Spleen (tissue), 7 donors: ENCODE data around the gene ASB6.

Experiments
- CTCF ChIP-seq, 11 experiments: fragments of 200-600 bp in 7 of 11; fragments of 450-650 bp in 4 of 11; sonication (generic) in 4 of 11; IDR thresholded peaks in 8 of 11; conservative IDR thresholded peaks in 3 of 11; 1 replicate in 7 of 11; 2 replicates in 4 of 11; pipeline versions ENCODE4 v1.4.0 to v1.8.0; 2016 to 2021; ENCODE audit warnings: antibody characterized with exemption in 11 of 11, inconsistent platforms in 4 of 11, mild to moderate bottlenecking in 1 of 11
- POLR2AphosphoS5 ChIP-seq, 3 donors: sonication (generic); formaldehyde crosslinking; IDR thresholded peaks; one replicate each; pipeline ENCODE4 v1.5.1; 2017; ENCODE audit warnings: antibody characterized with exemption in 3 of 3
- donor health status: DM: no; HTN: no; CAD: no; lungs with moderate emphysema.
- donor health status: DM: no; HTN: no; CAD: no.
- donor health status: DM: no; HTN: no; CAD: no.

- TF ChIP-seq CTCF (IDR thresholded peaks at IDR 0.05 in 8 of 11, conservative IDR thresholded peaks at IDR 0.05 in 3 of 11) (no peak), POLR2AphosphoS5 (IDR thresholded peaks at IDR 0.05) (no peak)
These were observed 27.0 kb downstream of the ASB6 start for GRCh38 chr9:129614932-129615331.
